Ectodermal cell (in vitro differentiated cells): Measurements from ENCODE around the gene TLK2.
A peak's percentile ranks its signal among the peaks of the same experiment; 100 is the strongest.
"Not testable (repeated sequence)": the region's sequence is repeated elsewhere in the genome, so short reads cannot be mapped to it uniquely, and the experiment has no call there.

Experiments used
- H3K27ac ChIP-seq: 2 replicates; pipeline ENCODE4 v1.7.0; 2013; ENCODE audit warnings: mild to moderate bottlenecking, low read depth, low read length; ENCODE audit not compliant: insufficient read depth, poor library complexity, severe bottlenecking
- H3K27me3 ChIP-seq: 2 replicates; pipeline ENCODE4 v1.7.0; 2013; ENCODE audit warnings: mild to moderate bottlenecking, low read length; ENCODE audit not compliant: insufficient read depth, control insufficient read depth, poor library complexity, severe bottlenecking
- H3K36me3 ChIP-seq: one replicate; pipeline ENCODE4 v1.7.0; 2013; ENCODE audit warnings: low read length; ENCODE audit not compliant: control insufficient read depth, insufficient read depth
- H3K4me1 ChIP-seq: one replicate; pipeline ENCODE4 v1.7.0; 2013; ENCODE audit warnings: low read length; ENCODE audit not compliant: control insufficient read depth, insufficient read depth
- H3K4me3 ChIP-seq: 2 replicates; pipeline ENCODE4 v1.7.0; 2013; ENCODE audit warnings: low read depth, low read length, control low read depth; ENCODE audit not compliant: insufficient read depth
- H3K9me3 ChIP-seq: 2 replicates; pipeline ENCODE4 v1.7.0; 2013; ENCODE audit warnings: mild to moderate bottlenecking, low read length, moderate library complexity; ENCODE audit not compliant: control insufficient read depth
- WGBS, 2 experiments: methylation state at CpG; one replicate each; pipeline ENCODE4 v1.1.7; 2013; ENCODE audit warnings: missing lambda C conversion rate in 2 of 2; 5-methylcytosine and 5-hydroxymethylcytosine counted together

The TLK2 gene

DNA sequence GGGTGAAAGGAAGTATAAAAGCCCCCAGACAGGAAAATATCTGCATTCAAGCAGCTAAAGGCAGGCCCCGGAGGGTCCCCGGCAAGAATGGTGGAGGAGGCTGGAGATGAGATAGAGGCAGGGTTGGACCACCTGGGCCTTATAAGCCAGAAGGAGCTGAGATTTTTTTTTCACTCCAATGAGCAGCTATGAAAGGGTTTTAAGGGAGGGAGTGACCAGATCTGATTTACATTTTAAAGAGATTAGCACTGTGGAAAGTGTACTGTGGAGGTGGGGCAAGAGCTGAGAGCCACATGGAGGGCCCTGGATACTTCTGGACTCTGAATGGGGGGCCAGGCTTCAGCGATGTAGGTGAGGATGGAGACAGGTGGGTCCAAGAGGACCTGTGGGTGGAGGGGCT is 14.2 kb upstream of the TLK2 start:
- H3K27me3 ChIP-seq, H3K36me3 ChIP-seq, H3K9me3 ChIP-seq, H3K4me1 ChIP-seq, H3K27ac ChIP-seq, H3K4me3 ChIP-seq: not testable (repeated sequence)
- 88 to 91% methylated on average over 2 of the region's 3 CpGs for WGBS, 2 experiments

- not testable (repeated sequence) for H3K27me3 ChIP-seq, H3K36me3 ChIP-seq
Observed at GRCh38 chr17:62465271-62465670, 13.4 kb upstream of the TLK2 start.

GRCh38 chr17:62470666-62471379 is 7.8 kb upstream of the TLK2 start:
- H3K36me3 ChIP-seq, H3K27me3 ChIP-seq, H3K4me1 ChIP-seq, H3K4me3 ChIP-seq, H3K27ac ChIP-seq, H3K9me3 ChIP-seq: not testable (repeated sequence)
- 82 to 84% methylated on average over 5 of the region's 8 CpGs for WGBS, 2 experiments

More at GRCh38 chr17:62465271-62465670, 13.4 kb upstream of the TLK2 start:
- not testable (repeated sequence) for H3K4me1 ChIP-seq, H3K4me3 ChIP-seq, H3K9me3 ChIP-seq, H3K27ac ChIP-seq
- 94% methylated on average over 7 of the region's 7 CpGs for WGBS, 2 experiments

GRCh38 chr17:62471380-62471880 is 7.2 kb upstream of the TLK2 start:
- not testable (repeated sequence) for H3K27me3 ChIP-seq, H3K27ac ChIP-seq, H3K9me3 ChIP-seq, H3K4me1 ChIP-seq, H3K4me3 ChIP-seq, H3K36me3 ChIP-seq
- 93 to 95% methylated on average over 9 of the region's 9 CpGs for WGBS, 2 experiments

GRCh38 chr17:62473030-62473982 is 5.3 kb upstream of the TLK2 start:
- H3K36me3 ChIP-seq, H3K27ac ChIP-seq, H3K4me1 ChIP-seq, H3K9me3 ChIP-seq, H3K27me3 ChIP-seq, H3K4me3 ChIP-seq: not testable (repeated sequence)
- 90 to 93% methylated on average over 6 to 7 of the region's 8 CpGs for WGBS, 2 experiments

DNA sequence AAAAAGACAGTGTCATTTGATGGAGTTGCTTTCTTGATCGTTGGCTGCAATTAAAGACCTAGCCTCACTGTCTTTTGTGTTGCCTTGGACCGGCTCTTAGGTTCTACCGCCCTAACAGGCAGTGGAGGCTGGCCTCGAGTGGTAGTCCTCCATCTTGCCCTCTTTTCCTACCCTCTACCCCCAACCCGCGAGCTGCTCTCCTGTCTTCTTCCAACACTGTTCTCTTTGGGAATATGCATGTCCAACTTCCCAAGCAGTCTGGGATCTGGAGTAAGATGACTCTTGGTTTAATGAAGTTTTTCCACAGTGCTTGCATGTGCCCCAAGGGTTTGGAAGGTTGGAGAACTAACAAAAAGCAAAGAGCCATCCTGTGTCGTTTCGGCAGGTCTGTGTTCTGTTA is 1.5 kb upstream of the TLK2 start:
- not testable (repeated sequence) for H3K27ac ChIP-seq, H3K9me3 ChIP-seq, H3K27me3 ChIP-seq, H3K4me1 ChIP-seq, H3K36me3 ChIP-seq
- H3K4me3 ChIP-seq: peak overlapping the region; percentile 65
- 93% methylated on average over 8 of the region's 8 CpGs for WGBS, 2 experiments

- peak overlapping the region; percentile 36 for H3K27ac ChIP-seq
- not testable (repeated sequence) for H3K27me3 ChIP-seq, H3K4me1 ChIP-seq, H3K9me3 ChIP-seq, H3K36me3 ChIP-seq
- peak overlapping the region; percentile 65 for H3K4me3 ChIP-seq
- WGBS, 2 experiments: 2% methylated on average over 61 of the region's 61 CpGs
Observed at GRCh38 chr17:62477718-62478408, 762 bp upstream of the TLK2 start.

DNA sequence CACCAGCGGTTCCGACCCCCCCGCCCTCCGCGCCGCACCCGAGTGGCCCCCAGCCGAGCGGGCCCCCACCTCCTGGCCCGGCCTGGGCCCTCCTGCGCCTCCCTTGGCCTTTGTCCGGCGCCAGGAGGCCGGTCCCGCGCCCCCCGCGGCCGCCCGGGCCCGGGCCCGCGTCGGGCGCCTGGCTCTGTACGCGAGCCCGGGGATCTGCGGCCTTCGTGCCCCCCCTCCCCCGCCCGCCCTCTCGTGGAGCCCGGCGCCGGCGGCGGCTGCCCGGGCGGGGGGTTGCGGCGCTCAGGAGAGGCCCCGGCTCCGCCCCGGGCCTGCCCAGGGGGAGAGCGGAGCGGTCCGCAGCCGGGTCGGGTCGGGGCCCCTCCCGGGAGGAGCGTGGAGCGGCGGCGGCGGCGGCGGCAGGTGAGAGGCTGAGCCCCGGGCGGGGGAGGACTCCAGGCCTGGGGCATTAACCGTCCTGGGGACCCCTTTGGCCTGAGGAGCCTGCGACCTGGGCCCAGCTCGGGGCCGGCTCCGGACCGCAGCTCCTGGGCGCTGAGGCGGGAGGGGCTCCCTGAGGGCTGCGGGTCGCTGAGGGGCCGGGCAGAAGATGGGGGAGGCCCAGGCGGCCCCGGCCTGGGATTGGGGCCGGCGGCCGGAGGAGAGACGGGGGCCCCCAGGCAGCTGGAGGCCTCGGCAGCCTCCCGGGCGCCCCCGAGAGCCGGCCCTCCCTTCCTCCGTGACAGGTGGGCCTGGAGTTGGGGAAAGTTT is 434 bp downstream of the TLK2 start:
- H3K4me1 ChIP-seq, H3K27me3 ChIP-seq, H3K36me3 ChIP-seq, H3K9me3 ChIP-seq: not testable (repeated sequence)
- Histone ChIP-seq H3K27ac (peak overlapping the region; percentile 69), H3K4me3 (peak overlapping the region; percentile 65)
- WGBS, 2 experiments: 0 to 1% methylated on average over 84 of the region's 84 CpGs

- not testable (repeated sequence) for H3K27me3 ChIP-seq, H3K4me1 ChIP-seq, H3K9me3 ChIP-seq, H3K27ac ChIP-seq, H3K36me3 ChIP-seq
- peak overlapping the region; percentile 62 for H3K4me3 ChIP-seq
- 0 to 2% methylated on average over 19 to 20 of the region's 22 CpGs for WGBS, 2 experiments
Observed at GRCh38 chr17:62479639-62480258, 1.1 kb downstream of the TLK2 start.
